IPS-18c (cell line): ENCODE measurements around the gene PSMD13.
A peak's percentile ranks its signal among the peaks of the same experiment; 100 is the strongest.

Source experiments
- H3K4me3 ChIP-seq: 2 replicates; pipeline ENCODE4 v1.7.0; 2013; ENCODE audit warnings: low read depth, mild to moderate bottlenecking, low read length, moderate library complexity; ENCODE audit not compliant: insufficient read depth
- H3K9me3 ChIP-seq: one replicate; pipeline ENCODE4 v1.6.1; 2013; ENCODE audit warnings: mild to moderate bottlenecking, low read length, moderate library complexity; ENCODE audit not compliant: control insufficient read depth, insufficient read depth

Gene PSMD13

DNA sequence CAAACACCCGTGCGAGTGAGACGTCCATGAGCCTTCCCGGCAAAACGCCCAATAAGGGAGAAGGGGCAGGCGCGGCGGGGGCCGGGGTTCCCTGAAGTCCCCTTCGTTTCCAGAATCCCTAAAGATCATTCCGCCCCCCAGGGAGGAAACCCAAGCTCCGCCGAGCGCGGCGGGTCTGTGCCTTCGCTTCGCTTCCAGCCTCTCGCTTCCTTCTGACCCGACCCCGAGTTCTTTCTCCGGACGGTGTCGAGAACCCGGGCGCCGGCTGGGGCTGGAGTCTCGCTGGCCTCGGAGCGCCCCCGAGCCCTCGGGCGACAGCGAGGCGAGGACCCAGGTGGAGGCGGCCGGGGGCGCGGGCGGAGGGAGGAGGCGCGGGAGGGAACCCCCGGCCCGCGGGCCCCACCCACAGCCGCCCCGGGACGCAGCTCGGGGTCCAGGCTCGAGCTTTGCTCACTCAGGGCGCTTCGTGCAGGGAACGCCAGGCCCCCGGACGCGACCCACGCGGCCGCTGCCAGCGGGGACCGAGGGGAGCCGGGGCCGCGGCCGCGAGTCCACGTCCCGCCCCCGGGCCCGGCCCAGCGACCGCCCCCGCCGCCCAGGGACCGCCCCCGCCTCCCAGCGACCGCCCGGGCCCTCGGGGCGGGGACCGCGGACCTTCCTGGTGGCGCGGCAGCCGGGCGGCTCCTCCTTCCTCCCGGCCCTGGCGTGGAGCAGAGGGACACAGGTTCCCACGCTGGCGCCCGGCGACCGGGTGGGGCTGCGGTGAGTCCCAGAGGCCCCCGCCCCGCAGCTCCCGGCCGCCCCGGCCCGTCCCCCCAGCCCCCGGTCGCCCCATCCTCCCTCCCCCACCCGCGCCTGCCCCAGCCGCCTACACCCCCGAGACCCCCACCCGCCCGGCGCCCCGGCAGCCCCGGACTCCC is 52.0 kb downstream of the PSMD13 start, which contains the start of gene PGGHG:
Gene PGGHG (plus strand): TSS at position 649 of the 920 bp plus-strand sequence. CDS start 691 bp downstream, outside the sequence.
- Histone ChIP-seq H3K9me3 (peaks cover 2% of the 10 kb centered on the region), H3K4me3 (peak within 1 kb of the TSS; percentile 58)

DNA sequence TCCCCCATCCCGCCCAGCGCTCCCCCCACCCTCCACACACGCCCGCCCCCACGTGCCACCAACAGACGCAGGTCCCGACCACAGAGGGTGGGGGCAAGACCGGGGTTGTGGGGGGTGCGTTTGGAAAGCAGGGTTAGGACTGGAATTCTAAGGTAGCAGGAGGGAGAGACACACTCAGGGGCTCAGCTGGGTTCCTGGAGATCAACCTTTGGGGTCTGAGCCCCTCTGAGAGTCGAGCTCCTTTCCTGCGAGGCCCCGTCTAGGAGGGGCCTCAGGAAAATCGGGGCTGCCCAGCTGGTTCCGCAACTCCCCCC is 52.6 kb downstream of the PSMD13 start:
- Histone ChIP-seq H3K9me3 (peaks cover 2% of the 10 kb centered on the region), H3K4me3 (peak overlapping the region; percentile 24; the same call in 1 of the 2 replicates)

- peak overlapping the region; percentile 24; the same call in 1 of the 2 replicates for H3K4me3 ChIP-seq
- peaks cover 2% of the 10 kb centered on the region for H3K9me3 ChIP-seq
These were observed 53.2 kb downstream of the PSMD13 start for GRCh38 chr11:289712-290620.

GRCh38 chr11:290621-291231 is 54.0 kb downstream of the PSMD13 start:
- H3K4me3 ChIP-seq, result 0 out of 2 replicates have a peak overlapping the region, but pooled peaks have one; percentile 6
- H3K9me3 ChIP-seq, result peaks cover 2% of the 10 kb centered on the region

- 0 out of 2 replicates have a peak overlapping the region, but pooled peaks have one; percentile 6 for H3K4me3 ChIP-seq
- peaks cover 2% of the 10 kb centered on the region for H3K9me3 ChIP-seq
These were observed 54.8 kb downstream of the PSMD13 start for GRCh38 chr11:291281-292210.

- Histone ChIP-seq H3K9me3 (peaks cover 2% of the 10 kb centered on the region), H3K4me3 (no peak overlapping the region)
These were observed 55.7 kb downstream of the PSMD13 start for GRCh38 chr11:292211-293121.

- Histone ChIP-seq H3K4me3 (no peak overlapping the region), H3K9me3 (peaks cover 2% of the 10 kb centered on the region)
These were observed 56.6 kb downstream of the PSMD13 start for GRCh38 chr11:293271-293851.

DNA sequence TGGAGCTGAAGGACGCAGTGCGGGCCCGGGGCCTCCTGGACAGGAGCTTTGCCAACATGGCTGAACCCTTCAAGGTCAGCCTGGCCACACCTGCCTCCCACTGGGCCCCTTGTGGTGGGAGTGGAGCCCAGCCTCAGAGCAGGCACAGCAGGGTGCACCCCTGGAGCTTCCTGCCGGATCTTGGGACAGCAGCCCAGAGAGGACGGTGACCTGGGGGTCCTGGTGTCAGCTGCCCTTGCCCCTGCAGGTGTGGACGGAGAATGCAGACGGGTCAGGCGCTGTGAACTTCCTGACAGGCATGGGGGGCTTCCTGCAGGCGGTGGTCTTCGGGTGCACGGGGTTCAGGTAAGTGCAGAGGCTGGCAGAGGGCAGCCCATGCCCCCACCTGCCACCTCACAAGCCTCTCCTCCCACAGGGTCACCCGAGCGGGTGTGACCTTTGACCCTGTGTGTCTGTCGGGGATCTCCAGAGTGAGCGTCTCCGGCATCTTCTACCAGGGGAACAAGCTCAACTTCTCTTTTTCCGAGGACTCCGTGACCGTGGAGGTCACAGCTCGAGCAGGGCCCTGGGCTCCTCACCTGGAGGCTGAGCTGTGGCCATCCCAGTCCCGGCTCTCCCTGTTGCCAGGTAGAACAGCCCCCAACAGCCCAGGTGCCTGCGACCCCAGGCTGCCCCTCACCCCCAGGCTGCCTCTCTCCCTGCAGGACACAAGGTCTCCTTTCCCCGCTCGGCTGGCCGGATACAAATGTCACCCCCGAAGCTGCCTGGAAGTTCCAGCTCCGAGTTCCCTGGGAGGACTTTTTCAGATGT is 57.3 kb downstream of the PSMD13 start:
- Histone ChIP-seq H3K9me3 (peaks cover 2% of the 10 kb centered on the region), H3K4me3 (no peak overlapping the region)

GRCh38 chr11:294780-295179 is 58.0 kb downstream of the PSMD13 start:
- no peak overlapping the region for H3K4me3 ChIP-seq
- peaks cover 2% of the 10 kb centered on the region for H3K9me3 ChIP-seq

DNA sequence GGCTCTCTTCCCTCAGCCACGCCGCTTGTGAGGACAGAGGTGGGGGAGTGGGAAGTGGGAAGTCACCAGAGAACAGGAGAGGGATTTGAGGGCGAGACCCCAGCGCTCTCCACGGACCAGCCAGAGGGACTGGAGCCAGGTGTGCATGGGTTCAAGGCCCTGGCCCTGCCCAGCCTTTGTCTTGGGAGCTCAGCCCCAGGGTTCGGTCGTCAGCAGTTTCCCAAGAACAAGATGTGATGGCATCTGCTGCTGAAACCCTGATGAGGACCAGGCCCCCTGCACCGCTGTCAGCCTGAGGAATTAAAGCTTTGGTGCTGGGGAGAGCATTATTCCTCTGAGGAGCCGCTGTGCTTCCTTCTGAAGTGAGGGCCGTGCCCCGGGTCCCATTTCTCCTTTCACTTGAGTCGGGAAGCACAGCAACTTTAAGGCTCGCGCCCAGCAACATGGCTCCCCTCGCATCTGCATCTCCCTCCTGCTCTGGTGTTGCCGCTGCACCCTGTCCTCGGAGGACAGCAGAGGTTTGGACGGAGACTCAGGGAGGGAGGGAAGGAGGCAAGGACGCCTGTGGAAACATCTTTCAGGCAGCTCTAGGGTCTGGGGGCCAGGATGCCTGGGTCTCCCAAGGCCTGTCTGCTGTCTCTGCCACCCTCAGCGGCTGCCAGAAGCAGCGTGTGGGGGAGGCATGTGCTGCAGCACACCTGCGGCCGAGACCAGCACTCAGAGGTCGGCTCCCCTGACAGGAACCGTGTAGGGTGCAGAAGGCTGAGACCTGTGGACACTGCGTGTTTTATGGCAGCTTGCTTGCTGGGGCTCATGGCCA is 58.8 kb downstream of the PSMD13 start:
- Histone ChIP-seq H3K9me3 (peaks cover 2% of the 10 kb centered on the region), H3K4me3 (no peak overlapping the region)

DNA sequence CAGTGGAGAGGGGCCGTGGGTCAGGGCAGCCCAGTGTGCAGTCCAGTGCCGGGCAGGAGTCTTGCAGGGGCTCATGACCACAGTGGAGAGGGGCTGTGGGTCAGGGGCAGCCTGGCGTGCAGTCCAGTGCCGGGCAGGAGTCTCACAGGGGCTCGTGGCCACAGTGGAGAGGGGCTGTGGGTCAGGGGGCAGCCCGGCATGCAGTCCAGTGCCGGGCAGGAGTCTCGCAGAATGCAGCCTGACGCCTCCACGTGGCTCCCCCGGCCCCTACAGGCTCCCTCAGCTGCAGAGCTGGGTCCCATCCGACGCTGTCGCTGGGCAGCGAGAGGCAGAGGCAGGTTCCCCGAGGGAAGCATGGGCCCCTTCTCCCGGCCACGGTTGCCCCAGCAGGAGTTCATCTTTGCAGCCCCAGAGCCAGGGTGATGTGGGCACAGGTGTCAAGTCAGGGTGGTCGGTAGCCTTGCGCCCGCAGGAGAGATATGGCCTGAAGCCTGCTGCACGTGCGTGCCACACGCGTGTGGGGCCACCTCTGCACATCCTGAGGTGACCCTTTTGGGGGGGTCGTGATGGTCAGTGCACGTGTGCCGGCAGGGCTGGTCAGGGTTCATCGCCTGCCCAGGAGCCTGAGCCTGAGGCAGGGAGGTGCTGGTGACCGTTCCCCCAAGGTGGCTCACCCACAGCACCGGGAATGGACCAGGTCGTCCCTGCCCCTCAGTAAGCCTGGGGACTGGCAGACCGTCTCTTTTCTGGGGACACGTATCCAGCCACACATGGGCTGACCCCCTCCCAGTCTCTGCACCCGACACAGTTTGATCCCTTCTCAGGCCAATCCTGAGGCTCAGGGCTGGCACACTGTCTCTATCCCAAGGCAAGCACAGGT is 59.6 kb downstream of the PSMD13 start:
- H3K9me3 ChIP-seq, result peaks cover 2% of the 10 kb centered on the region

GRCh38 chr11:297051-297585 is 60.3 kb downstream of the PSMD13 start:
- no peak overlapping the region for H3K4me3 ChIP-seq

More for the DNA sequence above, 59.6 kb downstream of the PSMD13 start:
- no peak overlapping the region for H3K4me3 ChIP-seq

More at GRCh38 chr11:297051-297585, 60.3 kb downstream of the PSMD13 start:
- peaks cover 2% of the 10 kb centered on the region for H3K9me3 ChIP-seq
